Right lobe of liver (tissue), 6 donors: ENCODE data around the gene IFFO2. TPM values are rescaled to one million over a fixed set of nuclear protein-coding genes. Genes with fewer than 3 reads are reported as not detected.

ENCODE experiments used
- ATAC-seq, 4 donors: fragments of 200-7000 bp; cut with Tn5 transposase; one replicate each; pipeline ENCODE4 v1.9.1; 2020; ENCODE audit warnings: mild to moderate bottlenecking in 4 of 4, moderate library complexity in 4 of 4
- DNase-seq, 3 donors: peaks; one replicate each; pipeline ENCODE4 v3.0.0-alpha.2; 2020
- H3K27ac ChIP-seq, 3 donors: fragments of 200-600 bp; one replicate each; pipeline ENCODE4 v1.8.0; 2022
- H3K27me3 ChIP-seq, 2 donors: fragments of 200-600 bp; one replicate each; pipeline ENCODE4 v1.8.0; 2022
- H3K36me3 ChIP-seq, 4 donors: fragments of 200-600 bp; sonication (generic) in 1 of 4; one replicate each; pipeline versions ENCODE4 v1.5.1 to v1.8.0; 2017 to 2022; ENCODE audit warnings: control low read depth in 1 of 4
- H3K4me1 ChIP-seq, 4 donors: fragments of 200-600 bp; sonication (generic) in 1 of 4; one replicate each; pipeline versions ENCODE4 v1.5.1 to v1.8.0; 2017 to 2022; ENCODE audit warnings: control low read depth in 1 of 4
- H3K4me3 ChIP-seq, 3 donors: fragments of 200-600 bp; one replicate each; pipeline ENCODE4 v1.8.0; 2022
- H3K9me3 ChIP-seq, 4 donors: fragments of 200-600 bp; sonication (generic) in 1 of 4; one replicate each; pipeline versions ENCODE4 v1.5.1 to v1.8.0; 2017 to 2022; ENCODE audit warnings: control low read depth in 1 of 4
- POLR2A ChIP-seq: fragments of 450-650 bp; IDR thresholded peaks from one replicate; pipeline ENCODE4 v1.6.1; 2017; ENCODE audit warnings: antibody characterized with exemption, mild to moderate bottlenecking
- WGBS: methylation state at CpG from one replicate; pipeline ENCODE4 v1.1.6; 2018; ENCODE audit warnings: low coverage, low lambda C conversion rate; ENCODE audit not compliant: insufficient coverage; ENCODE audit errors: missing lambda C conversion rate; 5-methylcytosine and 5-hydroxymethylcytosine counted together
- intact Hi-C, 2 donors: fragments of 100-400 bp; cut with DNase I; formaldehyde crosslinking; loops; one replicate each; pipeline versions ENCODE4 v1.11.2 to v1.14.1; 2022
- total RNA-seq, 6 experiments: library from RNA; depleted of rRNA in 2 of 6; stranded (reverse); fragments of >200 nt in 2 of 6; fragmentation: NEBNext Ultra II Directional in 3 of 6; extraction: Animal tissue kit (Norgen Biotek cat#: 25700) in 3 of 6; gene quantifications; one replicate each; pipeline versions ENCODE4 v1.1.0 to v1.2.4, GENCODE V29; 2016 to 2023
- TF ChIP-seq, protein P1 (sequence below), 4 donors: fragments of 200-600 bp in 3 of 4; fragments of 450-650 bp in 1 of 4; IDR thresholded peaks; one replicate each; pipeline versions ENCODE4 v1.5.1 to v1.8.0; 2016 to 2022; ENCODE audit warnings: antibody characterized with exemption in 4 of 4, mild to moderate bottlenecking in 2 of 4
- donor health status: DM: no; HTN: yes; CAD: no.
- donor health status: DM: no; HTN: no; CAD: no.
- donor health status: DM: no; HTN: no; CAD: no.
- donor health status: DM: no; HTN: yes; CAD: no.
- donor health status: DM: no; HTN: yes; CAD: no.

Gene IFFO2
- total RNA-seq, 6 experiments from 2014 or later, result 2.9 to 12.7 (median 7.2) TPM

DNA sequence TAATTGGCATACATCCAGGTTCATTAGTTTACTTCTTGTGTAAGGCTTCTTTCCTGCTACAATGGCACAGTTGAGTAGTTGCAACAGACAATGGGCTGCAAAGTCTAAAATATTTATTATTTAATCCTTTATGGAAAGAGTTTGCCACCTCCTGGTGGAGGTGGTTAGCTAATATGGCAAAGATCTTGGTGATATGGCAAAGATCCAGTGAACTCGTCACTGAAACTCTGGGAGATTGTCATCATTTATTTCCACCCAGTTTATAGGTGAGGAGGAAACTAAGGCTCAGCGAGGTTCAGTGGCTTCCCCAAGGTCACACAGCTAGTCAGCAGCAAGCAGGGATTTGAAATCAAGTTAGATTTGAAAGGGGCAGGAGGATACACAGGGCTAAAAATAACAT, 16.1 kb upstream of the IFFO2 start:
- DNase-seq (no peak), ATAC-seq (peak; percentile 18 to 68 (median 63))
- H3K4me3 ChIP-seq, result no peak overlapping the region
- 27% methylated on average over 2 of the region's 2 CpGs for WGBS
- H3K4me1 ChIP-seq, result no peaks in the 10 kb centered on the region
- no peak overlapping the region for H3K27ac ChIP-seq
- H3K9me3 ChIP-seq, result no peaks in the 10 kb centered on the region
- TF ChIP-seq, protein P1, sequence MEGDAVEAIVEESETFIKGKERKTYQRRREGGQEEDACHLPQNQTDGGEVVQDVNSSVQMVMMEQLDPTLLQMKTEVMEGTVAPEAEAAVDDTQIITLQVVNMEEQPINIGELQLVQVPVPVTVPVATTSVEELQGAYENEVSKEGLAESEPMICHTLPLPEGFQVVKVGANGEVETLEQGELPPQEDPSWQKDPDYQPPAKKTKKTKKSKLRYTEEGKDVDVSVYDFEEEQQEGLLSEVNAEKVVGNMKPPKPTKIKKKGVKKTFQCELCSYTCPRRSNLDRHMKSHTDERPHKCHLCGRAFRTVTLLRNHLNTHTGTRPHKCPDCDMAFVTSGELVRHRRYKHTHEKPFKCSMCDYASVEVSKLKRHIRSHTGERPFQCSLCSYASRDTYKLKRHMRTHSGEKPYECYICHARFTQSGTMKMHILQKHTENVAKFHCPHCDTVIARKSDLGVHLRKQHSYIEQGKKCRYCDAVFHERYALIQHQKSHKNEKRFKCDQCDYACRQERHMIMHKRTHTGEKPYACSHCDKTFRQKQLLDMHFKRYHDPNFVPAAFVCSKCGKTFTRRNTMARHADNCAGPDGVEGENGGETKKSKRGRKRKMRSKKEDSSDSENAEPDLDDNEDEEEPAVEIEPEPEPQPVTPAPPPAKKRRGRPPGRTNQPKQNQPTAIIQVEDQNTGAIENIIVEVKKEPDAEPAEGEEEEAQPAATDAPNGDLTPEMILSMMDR (IDR thresholded peaks at IDR 0.05), result peak; percentile 31 to 54 (median 37)
- no peak for TF ChIP-seq POLR2A
- intact Hi-C loops, result no loop called here
- no peaks in the 10 kb centered on the region for H3K27me3 ChIP-seq
- no peaks in the 10 kb centered on the region for H3K36me3 ChIP-seq

DNA sequence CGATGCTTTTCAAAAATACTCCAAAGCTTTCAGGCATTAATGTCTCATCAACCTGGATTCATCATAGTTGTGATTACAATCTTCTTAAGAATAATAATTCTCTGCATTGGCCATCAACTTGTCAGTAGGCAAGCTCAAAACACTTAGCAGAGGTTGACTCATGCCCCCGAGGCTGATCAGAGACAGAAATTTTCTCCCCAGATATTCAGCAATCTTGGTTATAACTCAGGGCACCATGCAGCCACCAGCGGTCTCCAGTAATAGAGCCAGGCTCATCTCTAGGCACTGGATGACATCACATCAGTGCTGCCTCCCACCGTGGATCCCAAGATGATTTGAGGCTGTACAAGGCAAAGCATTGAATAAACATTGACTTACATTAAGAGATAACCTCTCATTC, 14.3 kb upstream of the IFFO2 start:
- no peak overlapping the region for H3K27ac ChIP-seq
- intact Hi-C loops, result no loop called here
- H3K9me3 ChIP-seq, result no peaks in the 10 kb centered on the region
- DNase-seq (no peak), ATAC-seq (no peak)
- TF ChIP-seq POLR2A, result no peak
- TF ChIP-seq, protein P1 (IDR thresholded peaks at IDR 0.05), result no peak
- no peaks in the 10 kb centered on the region for H3K4me1 ChIP-seq
- H3K4me3 ChIP-seq, result no peak overlapping the region
- 56% methylated on average over 3 of the region's 4 CpGs for WGBS
- no peaks in the 10 kb centered on the region for H3K27me3 ChIP-seq
- no peaks in the 10 kb centered on the region for H3K36me3 ChIP-seq

DNA sequence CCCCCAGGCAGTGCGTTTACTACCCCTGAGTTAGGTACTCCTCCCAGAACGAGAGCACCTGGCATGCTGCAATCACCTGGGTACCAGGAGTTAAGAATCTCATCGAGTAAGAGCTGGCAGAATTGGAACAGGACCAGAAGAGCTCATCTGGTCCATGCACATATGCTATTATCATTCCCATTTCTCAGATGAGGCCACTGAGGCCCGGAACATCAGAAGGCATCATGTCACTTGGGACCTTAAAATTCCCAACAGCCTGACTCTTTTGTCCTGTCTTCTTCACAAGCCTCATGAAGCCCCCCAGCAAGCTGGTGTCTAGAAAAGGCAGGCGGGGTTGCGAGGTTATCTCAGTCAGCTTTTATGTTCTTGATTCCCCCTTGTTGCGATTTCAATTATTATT, 13.9 kb upstream of the IFFO2 start:
- ATAC-seq, result no peak
- Histone ChIP-seq H3K36me3 (no peaks in the 10 kb centered on the region), H3K4me1 (no peaks in the 10 kb centered on the region), H3K9me3 (no peaks in the 10 kb centered on the region), H3K27me3 (no peaks in the 10 kb centered on the region), H3K27ac (no peak overlapping the region), H3K4me3 (no peak overlapping the region)
- no peak for DNase-seq
- WGBS, result 80% methylated on average over 5 of the region's 7 CpGs
- intact Hi-C loops, result no loop called here
- TF ChIP-seq POLR2A, result no peak
- TF ChIP-seq, protein P1 (IDR thresholded peaks at IDR 0.05), result no peak

DNA sequence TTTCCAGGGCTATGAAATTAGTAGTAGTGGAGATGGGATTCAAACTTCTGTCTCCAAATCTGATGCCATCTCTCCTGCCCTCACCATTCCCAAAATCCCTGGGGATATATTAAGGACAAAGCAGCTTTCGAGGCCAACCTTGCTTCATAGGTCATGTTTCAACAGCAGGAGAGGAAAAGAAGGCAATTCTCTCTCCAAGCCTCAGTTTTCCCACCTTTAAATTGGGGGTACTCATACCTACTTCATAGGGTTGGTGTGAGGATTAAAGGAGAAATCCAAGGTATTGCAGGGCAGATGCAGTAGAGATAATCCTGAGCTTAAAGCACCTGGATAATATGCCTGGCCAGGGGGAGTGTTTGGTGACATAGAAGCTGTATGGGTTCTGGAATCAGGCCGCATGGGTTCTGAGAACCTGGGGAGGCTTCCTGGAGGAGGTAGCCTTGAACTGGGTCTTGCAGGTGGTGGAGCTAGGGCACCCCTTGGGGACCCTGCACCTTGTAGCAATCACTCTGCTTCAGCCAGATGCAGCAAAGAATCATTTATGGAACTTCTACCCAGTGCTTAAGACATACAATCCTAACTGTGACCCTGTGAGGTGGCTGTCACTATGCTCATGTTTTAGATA, 10.7 kb upstream of the IFFO2 start:
- 83% methylated on average over 1 of the region's 2 CpGs for WGBS
- Histone ChIP-seq H3K4me1 (peaks cover 0 to 13% (median 0%) of the 10 kb centered on the region in 4 donors), H3K27ac (no peak overlapping the region), H3K36me3 (no peaks in the 10 kb centered on the region), H3K27me3 (no peaks in the 10 kb centered on the region), H3K4me3 (no peak overlapping the region), H3K9me3 (no peaks in the 10 kb centered on the region)
- no peak for TF ChIP-seq POLR2A
- TF ChIP-seq, protein P1 (IDR thresholded peaks at IDR 0.05), result no peak
- DNase-seq (no peak), ATAC-seq (no peak)
- intact Hi-C loops, result no loop called here
